CD4-positive, alpha-beta T cell treated with Interleukin-6 at 100 ng/mL for 8 hours (primary cell): Measurements from ENCODE around the gene ACVR2B.
A peak's percentile ranks its signal among the peaks of the same experiment; 100 is the strongest.

Source experiments
- DNase-seq: peaks from one replicate; pipeline ENCODE4 v3.0.0-alpha.2; 2020; ENCODE audit warnings: mixed read lengths, low spot score

ACVR2B gene

DNA sequence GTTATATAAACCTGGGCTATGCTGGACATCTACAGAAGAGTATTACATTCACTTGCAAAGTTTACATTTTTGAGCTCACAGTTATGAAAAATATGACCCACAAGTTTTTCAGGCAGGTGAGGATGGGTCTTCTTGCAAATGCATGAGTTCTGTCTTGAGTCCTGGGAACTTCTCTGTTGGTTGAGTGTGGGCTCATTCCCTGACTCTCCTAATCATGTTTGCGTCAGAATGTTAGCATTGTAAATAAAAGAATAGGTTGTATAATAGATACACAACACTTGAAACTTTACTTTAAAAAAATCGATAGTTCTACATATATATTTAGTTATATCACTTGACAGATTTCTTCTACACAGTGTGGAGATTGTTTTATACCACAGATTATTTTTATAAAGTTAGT is 35.3 kb downstream of the ACVR2B start:
- DNase-seq: no peak

DNA sequence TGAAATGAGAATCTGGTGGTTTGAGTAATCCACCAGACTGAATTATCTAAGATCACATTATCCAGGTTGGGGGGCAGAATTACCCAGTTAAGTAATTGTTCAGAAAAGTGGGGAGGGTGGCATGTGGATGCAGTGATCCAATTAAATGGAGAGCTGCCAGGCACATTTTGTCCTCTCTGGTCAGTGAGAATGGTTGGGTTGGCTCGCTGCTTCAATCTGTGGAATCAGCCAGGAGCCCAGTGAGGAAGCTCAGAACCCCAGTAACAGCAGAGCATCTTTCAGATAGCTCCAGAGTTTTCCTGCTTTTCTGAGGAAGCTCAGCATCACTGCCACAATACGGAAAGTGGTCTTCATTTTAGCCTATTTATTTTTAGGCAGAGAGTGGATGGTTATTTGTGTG is 36.1 kb downstream of the ACVR2B start:
- no peak for DNase-seq

DNA sequence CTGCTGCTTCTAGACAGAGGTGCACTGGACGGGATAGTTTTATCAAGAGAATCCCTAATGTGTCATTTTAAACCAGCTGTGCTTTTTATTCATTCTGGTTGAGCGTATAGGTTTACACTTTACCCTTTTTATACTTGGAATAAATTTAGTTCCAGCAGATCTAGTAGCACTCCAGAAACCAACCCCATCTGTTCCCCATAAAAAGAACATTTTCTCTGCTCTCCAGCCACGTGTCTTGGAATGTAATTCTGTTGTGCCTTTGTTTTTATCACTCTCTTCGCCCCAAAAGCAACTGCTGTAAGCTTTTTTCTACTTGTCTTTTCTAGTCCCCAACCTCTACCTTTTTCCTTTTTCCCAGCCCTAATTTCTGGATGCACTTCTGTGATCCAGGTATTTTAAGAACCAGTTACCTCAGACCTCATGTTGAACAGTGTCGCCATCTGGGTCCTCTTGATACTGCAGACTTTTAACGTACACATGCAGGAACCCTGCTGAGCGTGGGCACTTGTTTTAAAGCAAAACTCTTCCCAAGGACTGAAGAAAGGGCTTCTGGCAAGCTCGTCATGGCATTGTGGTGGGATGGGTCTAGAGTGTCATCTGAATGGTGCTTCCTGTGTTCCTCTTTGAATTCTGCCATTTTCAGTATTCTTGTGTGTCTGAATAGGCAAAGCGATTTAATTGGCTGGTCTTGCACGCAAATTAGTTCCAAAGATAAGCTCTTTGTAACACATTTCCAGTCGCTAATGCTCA is 36.8 kb downstream of the ACVR2B start:
- no peak for DNase-seq

DNA sequence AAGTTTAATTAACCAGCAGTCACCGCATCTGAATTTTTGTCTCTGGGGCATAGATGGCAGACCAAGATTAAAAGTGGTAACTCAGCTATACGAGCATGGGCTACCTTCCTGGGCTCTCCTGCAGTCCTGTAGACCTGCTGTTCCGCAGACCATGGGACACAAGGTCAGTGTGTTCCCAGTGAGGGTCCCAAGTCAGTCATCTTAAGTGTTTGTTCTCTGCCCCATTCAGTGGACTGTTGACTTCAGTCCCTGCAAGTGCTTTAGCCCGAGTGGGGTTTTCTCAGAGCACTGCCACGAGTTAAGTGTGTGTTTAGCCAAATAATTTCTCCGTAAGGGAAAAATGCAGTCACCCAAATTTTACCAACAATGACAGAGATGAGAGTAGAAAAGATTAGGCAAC is 37.5 kb downstream of the ACVR2B start:
- DNase-seq: no peak

DNA sequence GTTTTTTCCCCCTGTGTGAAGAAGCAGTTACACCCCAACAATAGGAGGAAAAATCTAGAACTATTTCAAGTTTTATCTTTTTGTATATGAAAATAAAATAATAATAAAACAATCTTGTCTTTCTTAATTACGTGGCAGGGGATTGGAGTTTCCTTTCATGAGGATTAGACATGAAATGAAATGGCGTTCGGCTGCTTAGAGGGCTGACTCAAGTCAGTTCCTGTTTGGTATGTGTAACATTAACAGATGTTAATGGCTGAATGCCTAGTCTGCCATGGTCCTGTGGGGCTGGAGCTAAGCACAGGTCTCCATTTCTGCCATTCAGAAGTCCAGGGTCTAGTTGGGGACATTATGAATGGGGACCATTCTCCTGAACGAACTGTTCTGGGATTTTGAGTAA is 39.3 kb downstream of the ACVR2B start:
- DNase-seq: no peak

DNA sequence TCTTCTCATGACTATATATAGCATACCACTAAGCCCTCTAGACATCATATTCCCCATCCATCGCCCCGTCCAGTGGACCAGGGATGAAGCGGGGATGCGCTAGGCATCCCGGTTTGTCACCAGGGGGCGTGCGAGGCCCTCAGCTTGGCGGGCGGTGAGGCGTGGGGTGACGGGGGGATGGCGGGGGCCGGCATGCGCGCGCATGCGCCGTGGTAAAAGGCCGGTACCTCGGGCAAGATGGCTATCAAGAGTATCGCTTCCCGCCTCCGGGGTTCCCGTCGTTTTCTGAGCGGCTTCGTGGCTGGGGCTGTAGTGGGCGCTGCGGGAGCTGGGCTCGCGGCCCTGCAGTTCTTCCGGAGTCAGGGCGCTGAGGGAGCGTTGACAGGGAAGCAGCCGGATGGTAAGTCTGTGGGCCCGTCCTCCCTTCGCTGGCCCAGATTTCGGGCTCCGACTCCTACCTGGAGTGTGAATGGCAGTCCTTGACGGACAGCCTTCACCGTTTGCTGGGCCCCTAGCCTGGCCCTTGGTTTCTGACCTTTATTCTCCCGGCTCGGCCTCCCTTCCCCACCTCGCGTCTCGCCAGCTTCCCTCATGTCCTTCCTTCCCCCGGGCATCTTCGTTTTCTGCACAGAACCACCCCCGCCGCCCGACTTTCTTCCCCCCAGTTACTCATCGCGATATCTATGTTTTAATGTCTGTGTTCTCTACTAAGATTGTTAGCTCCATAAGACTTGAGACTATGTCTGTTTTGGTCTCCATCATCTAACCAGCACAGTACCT is 42.6 kb downstream of the ACVR2B start, which contains the start of gene EXOG:
Gene EXOG, plus strand, starts transcription at position 210 of the 780 bp plus-strand sequence. Its CDS starts 28 bp downstream, at position 238.
- DNase-seq: peak; percentile 95

DNA sequence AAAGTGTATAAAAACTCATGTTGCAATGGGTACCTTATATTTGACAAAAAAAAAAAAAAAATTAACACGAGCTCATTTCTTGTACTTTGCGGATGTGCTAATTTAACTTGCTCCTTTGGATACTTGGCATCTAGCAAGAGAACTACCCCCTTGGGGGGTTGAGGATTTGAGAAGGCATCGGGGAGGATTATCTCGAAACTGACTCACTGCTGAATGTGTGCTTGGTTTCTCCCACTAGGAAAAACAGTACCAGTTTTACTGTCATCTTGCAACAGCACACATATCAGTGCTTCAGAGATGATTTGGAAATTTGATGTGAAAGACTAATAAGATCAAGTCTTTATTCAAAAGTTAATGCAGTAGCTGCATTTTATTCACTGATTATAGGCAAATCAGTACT is 43.3 kb downstream of the ACVR2B start:
- no peak for DNase-seq

DNA sequence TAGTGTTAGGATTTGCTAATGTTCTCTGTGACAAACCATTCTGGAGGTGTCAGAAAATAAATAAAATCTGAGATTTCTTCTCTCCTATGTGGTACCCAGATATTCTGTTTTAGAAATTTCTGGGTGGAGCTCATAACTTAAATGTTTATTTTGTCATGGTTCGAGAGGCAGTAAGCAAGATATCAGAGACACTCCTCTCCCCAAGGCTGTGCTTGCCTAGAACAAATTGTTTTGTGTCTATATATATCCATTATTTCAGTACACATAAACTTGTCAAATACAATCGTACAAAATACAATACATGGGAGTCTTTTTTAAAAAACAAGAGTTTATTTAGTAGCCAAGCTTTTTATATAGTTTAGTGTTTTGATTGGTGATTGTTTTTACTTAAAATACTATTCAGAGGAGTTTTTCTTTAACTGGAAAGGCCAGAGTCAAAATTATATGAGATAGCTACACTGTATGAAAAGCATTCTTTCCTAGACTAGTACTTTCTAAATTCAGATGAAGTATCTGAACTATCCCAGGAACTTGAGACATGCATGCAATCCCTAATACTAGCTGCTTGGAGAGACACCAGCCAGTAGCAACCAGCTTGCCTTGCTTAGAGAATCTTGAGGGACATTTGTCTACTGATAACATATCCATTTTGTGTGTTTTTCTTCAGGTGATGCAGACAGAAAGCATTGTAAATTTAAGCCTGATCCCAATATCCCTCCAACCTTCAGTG is 47.2 kb downstream of the ACVR2B start:
- DNase-seq: no peak

DNA sequence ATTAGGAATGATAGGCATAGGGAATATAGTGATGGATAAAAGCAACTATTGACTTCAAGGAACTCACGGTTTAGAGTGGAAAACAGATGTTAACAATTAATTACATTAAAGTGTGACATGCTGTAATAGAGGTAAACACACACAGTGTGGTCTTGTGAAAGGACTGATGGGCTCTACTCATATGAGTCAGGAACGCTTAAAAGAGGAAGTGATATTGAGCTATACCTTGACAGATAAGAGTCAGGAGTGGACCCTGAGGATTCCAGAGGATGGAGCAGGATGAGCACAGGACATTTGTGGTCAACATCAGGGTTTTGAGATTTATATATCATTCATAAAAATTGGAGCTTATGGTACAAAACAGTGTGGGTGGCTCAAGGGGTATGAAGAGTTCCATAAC is 53.4 kb downstream of the ACVR2B start:
- no peak for DNase-seq

DNA sequence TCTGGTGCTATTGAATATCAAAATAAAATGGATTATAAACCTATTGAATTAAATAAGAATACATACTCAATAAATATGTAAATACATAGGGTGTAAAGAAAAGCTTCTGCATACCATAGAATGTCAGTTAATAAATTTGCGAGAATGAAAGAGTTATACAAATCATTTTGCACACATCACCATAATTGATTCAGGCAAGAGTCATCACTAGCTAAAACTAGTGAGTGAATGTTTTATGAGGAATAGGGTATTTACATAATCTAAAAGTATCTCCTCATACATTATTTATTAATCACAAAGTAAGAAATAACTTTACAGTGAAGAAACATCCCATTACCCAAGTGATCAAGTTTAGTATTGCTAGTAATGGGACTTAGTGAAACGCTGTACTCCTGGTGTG is 56.0 kb downstream of the ACVR2B start:
- no peak for DNase-seq

DNA sequence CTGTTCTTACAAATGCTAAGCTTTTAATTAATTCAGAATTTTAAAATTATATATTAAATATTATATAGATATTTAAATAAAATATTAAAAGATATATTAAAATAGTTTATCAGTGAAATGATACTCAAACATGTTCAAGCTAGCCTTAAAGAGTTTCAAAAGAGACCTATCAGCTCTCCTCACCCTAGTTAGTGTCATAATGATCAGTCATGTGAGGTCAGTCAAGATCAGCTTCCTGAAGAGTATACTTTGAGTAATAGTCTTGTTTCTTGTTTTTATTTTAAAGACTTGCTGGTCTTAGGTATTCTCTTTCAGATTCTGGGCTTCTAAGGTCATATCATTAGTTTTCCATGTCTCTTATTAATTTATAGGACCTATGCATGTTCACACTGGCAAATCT is 56.9 kb downstream of the ACVR2B start:
- no peak for DNase-seq

DNA sequence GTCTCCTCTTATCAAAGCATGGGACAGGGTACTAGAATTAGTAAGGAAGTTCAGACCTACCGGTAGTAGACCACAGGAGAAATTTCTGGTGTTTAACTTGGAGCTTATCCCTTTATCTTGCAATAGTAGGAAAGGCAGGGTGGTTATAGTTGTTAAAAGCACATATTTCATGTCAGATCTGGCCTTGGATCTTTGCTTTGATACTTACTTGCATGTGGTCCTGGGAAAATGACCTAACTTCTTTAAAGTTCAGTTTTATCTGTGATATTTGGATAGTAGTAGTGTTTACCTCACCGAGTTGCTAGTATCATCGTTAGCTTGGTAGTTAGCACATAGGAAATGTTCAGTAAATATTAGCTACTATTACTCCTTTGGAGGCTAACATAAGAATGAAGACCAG is 57.9 kb downstream of the ACVR2B start:
- no peak for DNase-seq

DNA sequence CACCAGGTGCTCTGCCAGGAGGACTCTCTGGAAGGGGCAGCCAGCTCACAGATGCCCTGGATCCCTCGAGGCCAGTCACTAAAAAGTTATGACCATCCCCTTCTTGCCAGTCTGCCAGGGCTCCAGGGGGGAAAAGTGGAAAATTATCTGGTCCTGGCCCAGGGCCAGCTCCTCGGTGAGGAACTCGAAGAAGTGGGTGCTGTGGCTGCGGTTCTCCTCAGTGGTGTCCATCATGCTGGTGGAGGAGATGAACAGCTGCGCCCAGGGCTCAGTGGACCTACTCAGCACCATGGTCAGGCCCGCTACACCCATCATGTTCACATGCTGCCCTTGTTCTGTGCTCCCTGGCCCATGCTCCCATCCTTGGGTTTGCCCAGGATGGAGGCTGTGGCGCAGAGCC is 61.7 kb downstream of the ACVR2B start:
- DNase-seq: no peak

DNA sequence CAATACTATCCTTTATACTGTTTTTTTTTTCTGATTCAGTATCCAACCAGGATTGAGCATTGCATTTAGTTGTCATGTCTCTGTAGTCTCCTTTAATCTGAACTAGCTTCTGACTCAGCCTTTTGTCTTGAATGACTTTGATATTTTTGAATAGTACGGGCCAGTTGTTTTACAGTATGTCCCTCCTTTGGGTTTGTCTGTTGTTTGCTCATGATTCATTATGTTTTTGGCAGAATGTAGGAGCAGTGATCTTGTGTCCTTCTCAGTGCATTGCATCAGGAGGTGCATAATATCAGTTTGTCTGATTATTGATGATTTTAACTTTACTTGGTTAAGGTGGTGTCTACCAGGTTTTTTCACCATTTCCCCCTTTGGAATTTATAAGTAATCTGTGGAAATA is 63.0 kb downstream of the ACVR2B start:
- no peak for DNase-seq

DNA sequence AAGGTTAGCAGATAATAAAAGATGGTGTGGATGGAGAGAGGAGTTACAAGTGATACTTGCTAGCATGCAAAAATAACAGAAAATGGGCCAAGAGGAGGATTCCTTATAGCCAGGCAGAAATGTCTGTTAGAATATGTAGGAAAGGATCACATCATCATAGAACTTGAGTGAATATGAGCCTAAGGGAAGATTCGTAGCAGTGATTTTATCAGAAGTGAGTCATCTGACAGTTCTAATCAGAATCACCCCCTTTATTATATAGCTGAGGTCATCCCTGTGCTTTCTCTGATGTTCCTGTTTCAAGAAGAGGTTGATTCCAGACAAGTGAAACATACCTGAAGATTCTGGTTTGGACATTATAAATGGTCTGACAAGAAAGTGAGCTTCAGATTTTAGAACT is 65.3 kb downstream of the ACVR2B start:
- DNase-seq: no peak

DNA sequence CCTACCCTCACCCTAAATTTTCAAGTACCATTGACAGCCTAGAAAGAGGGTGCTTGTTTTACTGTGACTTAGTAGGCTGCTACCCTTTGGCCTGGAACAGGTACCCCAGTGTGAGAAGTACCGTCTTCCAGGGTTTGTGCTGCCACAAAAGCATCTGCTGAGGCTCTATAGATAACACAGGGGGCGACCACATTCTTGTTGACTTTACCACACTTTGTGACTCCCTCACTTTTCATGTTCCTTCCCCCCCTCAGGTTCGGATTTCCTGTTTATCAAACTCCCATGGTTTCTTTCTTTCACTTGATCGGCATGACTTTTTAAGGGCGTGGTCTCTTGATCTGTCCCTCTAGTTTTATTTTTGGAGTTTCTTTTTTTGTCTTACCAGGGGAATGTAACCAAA is 66.0 kb downstream of the ACVR2B start:
- peak; percentile 55 for DNase-seq

DNA sequence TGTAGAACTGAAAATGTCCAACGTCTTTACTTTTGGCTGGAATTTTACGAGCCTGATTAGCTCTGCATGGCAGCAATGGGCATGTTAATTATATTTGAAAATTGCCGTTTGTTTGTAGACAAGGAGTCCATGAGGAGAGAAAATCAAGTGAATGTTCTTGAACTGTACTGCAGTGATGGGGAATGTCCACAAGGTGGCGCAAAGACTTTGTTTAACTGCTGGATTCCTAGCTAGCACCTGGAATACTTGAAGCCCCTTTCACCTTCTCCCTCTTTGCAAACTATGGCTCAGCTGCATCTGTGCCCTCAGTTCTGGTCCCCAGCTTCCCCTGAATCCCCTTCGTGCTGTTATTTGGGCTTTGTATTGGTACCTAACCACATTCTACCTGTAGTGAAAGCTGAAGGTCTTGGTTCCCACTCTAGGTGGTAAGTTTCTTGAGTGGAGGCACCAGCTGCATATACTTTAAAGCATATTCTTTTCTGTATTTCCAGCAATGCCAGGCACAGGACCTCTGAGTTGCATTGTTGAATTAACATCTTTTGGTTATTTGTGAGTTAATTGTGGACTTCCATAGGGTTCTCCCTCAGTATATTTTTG is 67.8 kb downstream of the ACVR2B start:
- DNase-seq: peak; percentile 65

DNA sequence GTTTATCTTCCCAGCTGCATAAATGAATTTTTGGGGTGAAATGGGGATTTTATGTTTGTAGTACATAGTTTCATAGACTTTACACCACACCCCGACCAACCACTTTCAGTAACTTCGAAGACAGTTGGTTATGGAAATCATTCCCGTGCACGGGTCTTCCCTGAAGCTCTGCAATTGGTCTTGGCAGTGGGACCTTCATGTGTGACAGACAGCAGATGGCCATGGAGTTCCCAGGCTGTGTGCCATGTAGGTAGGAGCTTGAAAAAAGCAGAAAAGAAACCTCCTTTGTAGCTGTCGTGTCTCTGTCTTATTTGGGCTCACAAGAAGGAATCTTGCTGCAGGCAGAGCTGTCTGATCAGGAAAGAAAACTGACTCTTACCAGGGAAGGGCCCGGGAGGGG is 68.3 kb downstream of the ACVR2B start:
- DNase-seq: no peak

DNA sequence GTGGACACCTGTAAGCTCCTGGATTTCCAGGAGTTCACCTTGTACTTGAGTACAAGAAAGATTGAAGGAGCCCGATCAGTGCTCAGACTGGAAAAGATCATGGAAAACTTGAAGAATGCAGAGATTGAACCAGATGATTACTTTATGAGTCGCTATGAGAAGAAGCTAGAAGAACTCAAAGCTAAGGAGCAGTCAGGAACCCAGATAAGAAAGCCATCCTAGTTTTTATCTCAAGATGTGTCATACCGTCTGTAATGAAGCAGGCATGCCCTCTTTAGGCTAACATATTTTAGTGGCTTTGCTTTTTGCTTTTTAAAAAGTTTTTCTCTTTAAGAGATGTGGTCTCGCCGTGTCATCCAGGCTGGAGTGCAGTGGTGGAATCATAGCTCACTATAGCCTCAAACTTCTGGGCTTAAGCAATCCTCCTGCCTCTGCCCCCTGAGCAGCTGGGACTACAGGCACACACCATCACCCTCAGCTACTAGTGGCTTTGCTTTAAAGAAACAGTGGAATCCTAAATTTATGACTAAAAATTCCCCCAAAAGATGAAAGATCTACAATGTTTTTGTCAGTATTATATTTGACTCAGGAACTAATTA is 70.5 kb downstream of the ACVR2B start:
- no peak for DNase-seq

DNA sequence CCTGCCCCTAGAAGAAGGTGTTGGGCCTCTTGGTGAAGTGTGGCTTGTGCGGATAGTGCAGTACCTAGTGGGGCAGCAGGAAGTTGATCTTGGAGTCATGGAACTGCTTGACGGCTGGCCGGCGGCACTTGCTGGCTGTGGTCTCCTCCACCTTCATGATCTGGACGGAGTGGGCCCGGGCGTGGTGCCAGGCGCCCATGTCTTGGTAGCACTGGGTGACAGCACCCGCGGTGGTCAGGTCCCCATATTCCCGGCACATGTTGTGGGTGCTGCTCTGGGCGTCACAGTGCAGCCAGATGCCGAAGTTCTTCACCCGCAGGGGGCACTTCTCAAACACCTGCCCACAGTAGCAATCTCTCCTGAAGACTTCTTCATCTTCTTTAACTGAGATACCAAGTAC is 73.1 kb downstream of the ACVR2B start:
- no peak for DNase-seq

DNA sequence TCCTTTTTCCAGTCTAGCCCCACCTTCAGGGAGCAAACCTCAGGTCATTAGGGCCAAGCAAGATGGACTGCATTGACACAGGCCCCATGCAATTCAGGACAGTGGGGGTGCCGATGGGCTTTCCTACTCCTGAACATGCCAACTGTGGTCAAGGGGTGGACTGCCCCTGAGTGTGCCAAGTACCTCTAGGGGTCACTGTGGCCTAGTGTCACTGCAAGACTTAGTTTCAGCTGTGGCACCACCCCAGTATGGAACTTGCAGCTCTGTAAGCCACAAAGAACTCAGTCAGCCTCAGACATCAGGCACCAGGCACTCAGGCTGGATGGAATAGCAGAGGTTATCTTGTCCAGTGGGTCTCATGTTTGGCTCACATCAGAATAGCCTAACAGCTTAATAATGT is 74.8 kb downstream of the ACVR2B start:
- DNase-seq: no peak

DNA sequence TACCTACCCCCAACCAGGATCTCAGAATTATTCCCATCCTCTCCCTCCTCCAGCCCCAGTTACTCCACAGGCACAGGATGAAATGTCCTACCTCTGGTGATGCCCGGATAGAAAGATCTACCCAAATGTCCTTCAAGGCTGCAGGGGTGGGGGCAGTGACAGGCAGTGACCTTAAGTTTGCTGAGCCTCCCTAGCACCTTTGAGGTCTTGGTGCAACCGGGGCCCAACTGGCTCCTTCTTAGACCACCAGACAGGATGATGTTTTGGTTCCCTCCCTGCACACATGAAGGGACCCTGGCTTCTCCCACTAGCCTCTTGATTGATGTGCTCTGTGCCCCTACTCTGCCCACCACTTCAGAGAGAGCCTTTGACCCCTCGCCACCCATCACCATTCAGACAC is 78.8 kb downstream of the ACVR2B start:
- no peak for DNase-seq
